HepG2 (cell line): ENCODE measurements around the gene MTA1. TPM values are rescaled to one million over a fixed set of nuclear protein-coding genes. Genes with fewer than 3 reads are reported as not detected.

Experiments
- FOXC1 ChIP-seq: sonication (generic); formaldehyde crosslinking; IDR thresholded peaks from 2 replicates; pipeline ENCODE4 v1.8.0; 2022; ENCODE audit warnings: mild to moderate bottlenecking, missing genetic modification reagents, borderline replicate concordance
- HDAC2 ChIP-seq: sonication (generic); formaldehyde crosslinking; IDR thresholded peaks from 2 replicates; pipeline ENCODE4 v1.4.0; 2020; ENCODE audit warnings: missing genetic modification reagents
- KDM5A ChIP-seq: fragments of 200-600 bp; sonication (generic); IDR thresholded peaks from 2 replicates; pipeline ENCODE4 v1.7.0; 2018; ENCODE audit warnings: antibody characterized with exemption, mild to moderate bottlenecking, low read length, borderline replicate concordance
- MXI1 ChIP-seq: IDR thresholded peaks from 3 replicates; pipeline ENCODE4 v1.6.1; 2012; ENCODE audit warnings: low read depth, low read length, inconsistent platforms, borderline replicate concordance
- NFRKB ChIP-seq: fragments of 450-650 bp; IDR thresholded peaks from 2 replicates; pipeline ENCODE4 v1.6.1; 2017
- NR2F6 ChIP-seq, 2 experiments: IDR thresholded peaks; 2 replicates each; pipeline ENCODE4 v1.6.1; 2016; ENCODE audit warnings: antibody characterized with exemption in 1 of 2, mild to moderate bottlenecking in 1 of 2
- RAD51 ChIP-seq: fragments of 450-650 bp; IDR thresholded peaks from 2 replicates; pipeline ENCODE4 v1.6.1; 2016; ENCODE audit warnings: borderline replicate concordance
- ZNF264 ChIP-seq: sonication (generic); formaldehyde crosslinking; IDR thresholded peaks from 2 replicates; pipeline ENCODE4 v1.4.0; 2020; ENCODE audit warnings: missing genetic modification reagents
- ZNF382 ChIP-seq: sonication (generic); formaldehyde crosslinking; IDR thresholded peaks from 2 replicates; pipeline ENCODE4 v1.5.0; 2020; ENCODE audit warnings: missing genetic modification reagents, mild to moderate bottlenecking, borderline replicate concordance
- ZNF703 ChIP-seq: sonication (generic); formaldehyde crosslinking; IDR thresholded peaks from 2 replicates; pipeline ENCODE4 v1.5.1; 2020; ENCODE audit warnings: missing genetic modification reagents, mild to moderate bottlenecking, moderate library complexity, borderline replicate concordance
- ZNF772 ChIP-seq: sonication (generic); formaldehyde crosslinking; IDR thresholded peaks from 2 replicates; pipeline ENCODE4 v1.5.0; 2020; ENCODE audit warnings: mild to moderate bottlenecking, missing genetic modification reagents
- ZNF883 ChIP-seq: sonication (generic); formaldehyde crosslinking; IDR thresholded peaks from 2 replicates; pipeline ENCODE4 v1.5.1; 2020; ENCODE audit warnings: mild to moderate bottlenecking, missing genetic modification reagents; ENCODE audit errors: not compliant biosample characterization
- ZSCAN29 ChIP-seq: sonication (generic); formaldehyde crosslinking; conservative IDR thresholded peaks from 2 replicates; pipeline ENCODE4 v1.4.0; 2020; ENCODE audit warnings: mild to moderate bottlenecking, missing genetic modification reagents
- polyA plus RNA-seq, 8 experiments: library from polyadenylated mRNA; depleted of rRNA in 3 of 8; stranded (reverse) in 7 of 8; unstranded in 1 of 8; fragments of >200 nt; fragmentation: Illumina TruSeq in 4 of 8; extraction: Trizol in 4 of 8; gene quantifications; 2 replicates each; pipeline versions ENCODE4 v1.2.1 to v1.2.3, GENCODE V29; 2011 to 2016; ENCODE audit warnings: low read depth in 4 of 8, missing spikeins in 1 of 8, mixed read lengths in 1 of 8; ENCODE audit not compliant: insufficient read depth in 1 of 8
- total RNA-seq, 5 experiments: library from RNA; depleted of rRNA; stranded (reverse); fragments of >200 nt; fragmentation: Illumina TruSeq; extraction: Trizol; gene quantifications; 2 replicates each; pipeline ENCODE4 v1.2.3, GENCODE V29; 2016; ENCODE audit warnings: low read depth in 1 of 5
- TF ChIP-seq, protein P1 (sequence below): sonication (generic); formaldehyde crosslinking; IDR thresholded peaks from 2 replicates; pipeline ENCODE4 v1.5.0; 2020; ENCODE audit warnings: mild to moderate bottlenecking, missing genetic modification reagents
- TF ChIP-seq, protein P2 (sequence below): sonication (generic); formaldehyde crosslinking; conservative IDR thresholded peaks from 2 replicates; pipeline ENCODE4 v1.8.1; 2023; ENCODE audit warnings: missing genetic modification reagents
- TF ChIP-seq, protein P3 (sequence below): sonication (generic); formaldehyde crosslinking; IDR thresholded peaks from 2 replicates; pipeline ENCODE4 v1.5.1; 2020; ENCODE audit warnings: mild to moderate bottlenecking, missing genetic modification reagents, moderate library complexity
- TF ChIP-seq, protein P4 (sequence below): sonication (generic); formaldehyde crosslinking; IDR thresholded peaks from 2 replicates; pipeline ENCODE4 v1.4.0; 2020; ENCODE audit warnings: missing genetic modification reagents, mild to moderate bottlenecking, borderline replicate concordance

Gene MTA1
- total and polyA plus RNA-seq, 2 of the 13 experiments (the other 11 are each of a cell fraction or from before 2014, with no cell fraction given), result 35.2 to 85.8 TPM

DNA sequence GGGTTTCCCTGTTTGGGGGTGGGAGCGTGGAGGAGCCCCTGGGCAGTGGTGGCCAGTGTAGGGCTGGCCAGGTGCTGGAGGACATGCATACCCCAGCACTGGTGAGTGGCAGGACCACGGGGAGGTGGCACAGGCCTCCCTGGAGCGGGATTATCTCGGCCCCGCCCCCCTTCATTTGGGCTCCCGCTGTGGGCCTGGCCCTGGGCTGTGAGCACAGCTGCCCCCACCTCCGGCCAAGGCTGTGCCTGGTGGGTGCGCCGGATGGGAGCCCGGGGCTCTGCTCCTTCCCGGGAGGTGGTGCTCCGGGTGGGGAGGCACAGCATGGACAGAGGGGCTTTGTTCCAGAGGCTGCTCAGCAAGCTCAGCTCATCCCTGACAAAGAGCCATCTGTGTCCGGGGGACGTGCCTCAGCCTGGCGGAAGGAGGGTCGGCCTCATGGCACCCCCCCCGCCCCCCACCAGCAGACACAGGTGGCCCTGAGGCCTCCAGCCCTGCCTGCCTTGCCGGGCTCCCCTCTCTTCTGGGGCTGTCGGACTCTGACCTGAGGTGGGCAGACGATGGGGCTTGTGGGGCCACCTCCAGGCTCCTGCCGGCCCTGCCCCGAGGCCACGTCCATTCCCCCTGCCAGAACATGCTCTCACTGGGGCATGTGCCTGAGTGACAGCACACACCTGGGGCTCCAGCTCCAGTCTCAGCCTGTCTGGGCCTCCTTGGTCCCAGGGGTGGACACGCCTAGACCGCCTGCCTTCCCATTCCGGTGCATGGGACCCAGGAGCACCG is 79.8 kb downstream of the MTA1 start (continued):
- TF ChIP-seq FOXC1 (CRISPR knock-in tag) (0 out of 2 replicates have a peak, but pooled peaks have one; percentile 18), HDAC2 (CRISPR knock-in tag) (peak; percentile 69), NR2F6 (IDR thresholded peaks at IDR 0.05) (peak; percentile 35; the same call in 1 of the 2 replicates), NR2F6 (CRISPR knock-in tag; IDR thresholded peaks at IDR 0.05) (peak; percentile 82), ZNF382 (CRISPR knock-in tag) (no peak), ZNF703 (CRISPR knock-in tag) (peak; percentile 87; the same call in 1 of the 2 replicates), RAD51 (no peak), ZNF264 (peak; percentile 70; the same call in 1 of the 2 replicates), ZSCAN29 (CRISPR knock-in tag) (no peak), ZNF883 (CRISPR knock-in tag) (no peak), NFRKB (no peak), KDM5A (no peak), ZNF772 (peak; percentile 61; the same call in 1 of the 2 replicates), MXI1 (no peak)
- TF ChIP-seq, protein P1, sequence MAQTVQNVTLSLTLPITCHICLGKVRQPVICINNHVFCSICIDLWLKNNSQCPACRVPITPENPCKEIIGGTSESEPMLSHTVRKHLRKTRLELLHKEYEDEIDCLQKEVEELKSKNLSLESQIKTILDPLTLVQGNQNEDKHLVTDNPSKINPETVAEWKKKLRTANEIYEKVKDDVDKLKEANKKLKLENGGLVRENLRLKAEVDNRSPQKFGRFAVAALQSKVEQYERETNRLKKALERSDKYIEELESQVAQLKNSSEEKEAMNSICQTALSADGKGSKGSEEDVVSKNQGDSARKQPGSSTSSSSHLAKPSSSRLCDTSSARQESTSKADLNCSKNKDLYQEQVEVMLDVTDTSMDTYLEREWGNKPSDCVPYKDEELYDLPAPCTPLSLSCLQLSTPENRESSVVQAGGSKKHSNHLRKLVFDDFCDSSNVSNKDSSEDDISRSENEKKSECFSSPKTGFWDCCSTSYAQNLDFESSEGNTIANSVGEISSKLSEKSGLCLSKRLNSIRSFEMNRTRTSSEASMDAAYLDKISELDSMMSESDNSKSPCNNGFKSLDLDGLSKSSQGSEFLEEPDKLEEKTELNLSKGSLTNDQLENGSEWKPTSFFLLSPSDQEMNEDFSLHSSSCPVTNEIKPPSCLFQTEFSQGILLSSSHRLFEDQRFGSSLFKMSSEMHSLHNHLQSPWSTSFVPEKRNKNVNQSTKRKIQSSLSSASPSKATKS (CRISPR knock-in tag), result no peak
- TF ChIP-seq, protein P2, sequence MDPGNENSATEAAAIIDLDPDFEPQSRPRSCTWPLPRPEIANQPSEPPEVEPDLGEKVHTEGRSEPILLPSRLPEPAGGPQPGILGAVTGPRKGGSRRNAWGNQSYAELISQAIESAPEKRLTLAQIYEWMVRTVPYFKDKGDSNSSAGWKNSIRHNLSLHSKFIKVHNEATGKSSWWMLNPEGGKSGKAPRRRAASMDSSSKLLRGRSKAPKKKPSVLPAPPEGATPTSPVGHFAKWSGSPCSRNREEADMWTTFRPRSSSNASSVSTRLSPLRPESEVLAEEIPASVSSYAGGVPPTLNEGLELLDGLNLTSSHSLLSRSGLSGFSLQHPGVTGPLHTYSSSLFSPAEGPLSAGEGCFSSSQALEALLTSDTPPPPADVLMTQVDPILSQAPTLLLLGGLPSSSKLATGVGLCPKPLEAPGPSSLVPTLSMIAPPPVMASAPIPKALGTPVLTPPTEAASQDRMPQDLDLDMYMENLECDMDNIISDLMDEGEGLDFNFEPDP, result no peak
- TF ChIP-seq, protein P3, sequence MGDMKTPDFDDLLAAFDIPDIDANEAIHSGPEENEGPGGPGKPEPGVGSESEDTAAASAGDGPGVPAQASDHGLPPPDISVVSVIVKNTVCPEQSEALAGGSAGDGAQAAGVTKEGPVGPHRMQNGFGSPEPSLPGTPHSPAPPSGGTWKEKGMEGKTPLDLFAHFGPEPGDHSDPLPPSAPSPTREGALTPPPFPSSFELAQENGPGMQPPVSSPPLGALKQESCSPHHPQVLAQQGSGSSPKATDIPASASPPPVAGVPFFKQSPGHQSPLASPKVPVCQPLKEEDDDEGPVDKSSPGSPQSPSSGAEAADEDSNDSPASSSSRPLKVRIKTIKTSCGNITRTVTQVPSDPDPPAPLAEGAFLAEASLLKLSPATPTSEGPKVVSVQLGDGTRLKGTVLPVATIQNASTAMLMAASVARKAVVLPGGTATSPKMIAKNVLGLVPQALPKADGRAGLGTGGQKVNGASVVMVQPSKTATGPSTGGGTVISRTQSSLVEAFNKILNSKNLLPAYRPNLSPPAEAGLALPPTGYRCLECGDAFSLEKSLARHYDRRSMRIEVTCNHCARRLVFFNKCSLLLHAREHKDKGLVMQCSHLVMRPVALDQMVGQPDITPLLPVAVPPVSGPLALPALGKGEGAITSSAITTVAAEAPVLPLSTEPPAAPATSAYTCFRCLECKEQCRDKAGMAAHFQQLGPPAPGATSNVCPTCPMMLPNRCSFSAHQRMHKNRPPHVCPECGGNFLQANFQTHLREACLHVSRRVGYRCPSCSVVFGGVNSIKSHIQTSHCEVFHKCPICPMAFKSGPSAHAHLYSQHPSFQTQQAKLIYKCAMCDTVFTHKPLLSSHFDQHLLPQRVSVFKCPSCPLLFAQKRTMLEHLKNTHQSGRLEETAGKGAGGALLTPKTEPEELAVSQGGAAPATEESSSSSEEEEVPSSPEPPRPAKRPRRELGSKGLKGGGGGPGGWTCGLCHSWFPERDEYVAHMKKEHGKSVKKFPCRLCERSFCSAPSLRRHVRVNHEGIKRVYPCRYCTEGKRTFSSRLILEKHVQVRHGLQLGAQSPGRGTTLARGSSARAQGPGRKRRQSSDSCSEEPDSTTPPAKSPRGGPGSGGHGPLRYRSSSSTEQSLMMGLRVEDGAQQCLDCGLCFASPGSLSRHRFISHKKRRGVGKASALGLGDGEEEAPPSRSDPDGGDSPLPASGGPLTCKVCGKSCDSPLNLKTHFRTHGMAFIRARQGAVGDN (CRISPR knock-in tag), result peak; percentile 96
- TF ChIP-seq, protein P4, sequence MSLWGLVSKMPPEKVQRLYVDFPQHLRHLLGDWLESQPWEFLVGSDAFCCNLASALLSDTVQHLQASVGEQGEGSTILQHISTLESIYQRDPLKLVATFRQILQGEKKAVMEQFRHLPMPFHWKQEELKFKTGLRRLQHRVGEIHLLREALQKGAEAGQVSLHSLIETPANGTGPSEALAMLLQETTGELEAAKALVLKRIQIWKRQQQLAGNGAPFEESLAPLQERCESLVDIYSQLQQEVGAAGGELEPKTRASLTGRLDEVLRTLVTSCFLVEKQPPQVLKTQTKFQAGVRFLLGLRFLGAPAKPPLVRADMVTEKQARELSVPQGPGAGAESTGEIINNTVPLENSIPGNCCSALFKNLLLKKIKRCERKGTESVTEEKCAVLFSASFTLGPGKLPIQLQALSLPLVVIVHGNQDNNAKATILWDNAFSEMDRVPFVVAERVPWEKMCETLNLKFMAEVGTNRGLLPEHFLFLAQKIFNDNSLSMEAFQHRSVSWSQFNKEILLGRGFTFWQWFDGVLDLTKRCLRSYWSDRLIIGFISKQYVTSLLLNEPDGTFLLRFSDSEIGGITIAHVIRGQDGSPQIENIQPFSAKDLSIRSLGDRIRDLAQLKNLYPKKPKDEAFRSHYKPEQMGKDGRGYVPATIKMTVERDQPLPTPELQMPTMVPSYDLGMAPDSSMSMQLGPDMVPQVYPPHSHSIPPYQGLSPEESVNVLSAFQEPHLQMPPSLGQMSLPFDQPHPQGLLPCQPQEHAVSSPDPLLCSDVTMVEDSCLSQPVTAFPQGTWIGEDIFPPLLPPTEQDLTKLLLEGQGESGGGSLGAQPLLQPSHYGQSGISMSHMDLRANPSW (CRISPR knock-in tag), result no peak
